ENCODE measurements around the gene D2HGDH.
"Not testable (repeated sequence)": the region's sequence is repeated elsewhere in the genome, so short reads cannot be mapped to it uniquely, and the experiment has no call there.

The D2HGDH gene

GRCh38 chr2:241724975-241725870, 9.2 kb upstream of the D2HGDH start:
- no peak for DNase-seq

GRCh38 chr2:241726459-241726858, 8.0 kb upstream of the D2HGDH start:
- DNase-seq = no peak

- DNase-seq = no peak
These were observed 6.4 kb upstream of the D2HGDH start for GRCh38 chr2:241728000-241728399.

- no peak for DNase-seq
These were observed 5.8 kb upstream of the D2HGDH start for GRCh38 chr2:241728627-241729026.

GRCh38 chr2:241729868-241730267, 4.6 kb upstream of the D2HGDH start:
- no peak for DNase-seq

- no peak for DNase-seq
These were observed 3.6 kb upstream of the D2HGDH start for GRCh38 chr2:241730671-241731293.

GRCh38 chr2:241732513-241733186, 1.8 kb upstream of the D2HGDH start:
- DNase-seq = peak; percentile 38

GRCh38 chr2:241733391-241734207, 831 bp upstream of the D2HGDH start:
- DNase-seq = peak; percentile 16

- no peak for DNase-seq
These were observed 293 bp upstream of the D2HGDH start for GRCh38 chr2:241734208-241734466.

GRCh38 chr2:241736111-241736510, 1.7 kb downstream of the D2HGDH start:
- no peak for DNase-seq

- no peak for DNase-seq
These were observed 3.7 kb downstream of the D2HGDH start for GRCh38 chr2:241738040-241738686.

GRCh38 chr2:241739177-241739576, 4.7 kb downstream of the D2HGDH start:
- DNase-seq = no peak

GRCh38 chr2:241739651-241740050, 5.2 kb downstream of the D2HGDH start:
- DNase-seq = no peak

GRCh38 chr2:241741016-241741415, 6.6 kb downstream of the D2HGDH start:
- no peak for DNase-seq

- DNase-seq = no peak
These were observed 8.0 kb downstream of the D2HGDH start for GRCh38 chr2:241742320-241742939.

- DNase-seq = not testable (repeated sequence)
These were observed 8.6 kb downstream of the D2HGDH start for GRCh38 chr2:241743008-241743407.

GRCh38 chr2:241743620-241744019, 9.2 kb downstream of the D2HGDH start:
- no peak for DNase-seq

- DNase-seq = no peak
These were observed 9.8 kb downstream of the D2HGDH start for GRCh38 chr2:241744028-241744754.

GRCh38 chr2:241745276-241745675, 10.8 kb downstream of the D2HGDH start:
- DNase-seq = no peak

GRCh38 chr2:241746084-241746483, 11.7 kb downstream of the D2HGDH start:
- no peak for DNase-seq

All from right kidney (tissue), 1 donor.